Stimulated activated effector memory CD8-positive, alpha-beta T cell treated with anti-CD3 and anti-CD28 coated beads, Interleukin-12 subunit alpha, Interleukin-12 subunit beta, amount 100 ng/mL, for 72 hours (primary cell): Measurements from ENCODE around the gene EXOC6B.
"Not testable (repeated sequence)": the region's sequence is repeated elsewhere in the genome, so short reads cannot be mapped to it uniquely, and the experiment has no call there.

ENCODE experiments used
- ATAC-seq: fragments of 150-1000 bp; cut with Tn5 transposase; 2 replicates; pipeline ENCODE4 v1.10.0; 2021
- DNase-seq, 2 donors: peaks; one replicate each; pipeline ENCODE4 v3.0.0; 2021 to 2022; ENCODE audit warnings: low spot score in 2 of 2
- H3K27ac Mint-ChIP-seq: one replicate; pipeline ENCODE4 v1.8.0; 2022; ENCODE audit warnings: mild to moderate bottlenecking, mixed read lengths
- H3K36me3 Mint-ChIP-seq: one replicate; pipeline ENCODE4 v1.8.0; 2022; ENCODE audit warnings: mild to moderate bottlenecking, mixed read lengths
- H3K4me1 Mint-ChIP-seq: one replicate; pipeline ENCODE4 v1.8.0; 2022; ENCODE audit warnings: mixed read lengths
- H3K4me3 Mint-ChIP-seq: one replicate; pipeline ENCODE4 v1.8.0; 2022; ENCODE audit warnings: mild to moderate bottlenecking, mixed read lengths
- H3K9me3 Mint-ChIP-seq: one replicate; pipeline ENCODE4 v1.8.0; 2022; ENCODE audit warnings: mixed read lengths

The EXOC6B gene

GRCh38 chr2:72561621-72562318 is 264.1 kb downstream of the EXOC6B start:
- Mint-ChIP-seq H3K4me1 (no peaks in the 10 kb centered on the region), H3K27ac (no peak overlapping the region), H3K36me3 (no peaks in the 10 kb centered on the region), H3K4me3 (no peak overlapping the region), H3K9me3 (no peaks in the 10 kb centered on the region)
- DNase-seq (no peak), ATAC-seq (no peak)

- H3K36me3 Mint-ChIP-seq, result no peaks in the 10 kb centered on the region
- H3K27ac Mint-ChIP-seq, result no peak overlapping the region
- no peak overlapping the region for H3K4me3 Mint-ChIP-seq
- ATAC-seq (no peak), DNase-seq (no peak)
- H3K4me1 Mint-ChIP-seq, result no peaks in the 10 kb centered on the region
- no peaks in the 10 kb centered on the region for H3K9me3 Mint-ChIP-seq
Measured at GRCh38 chr2:72555943-72556342, 269.9 kb downstream of the EXOC6B start.

- not testable (repeated sequence) for H3K4me3 Mint-ChIP-seq, H3K4me1 Mint-ChIP-seq, H3K27ac Mint-ChIP-seq, ATAC-seq, DNase-seq, H3K9me3 Mint-ChIP-seq, H3K36me3 Mint-ChIP-seq
Measured at GRCh38 chr2:72555363-72555762, 270.5 kb downstream of the EXOC6B start.

GRCh38 chr2:72554910-72555309 is 270.9 kb downstream of the EXOC6B start:
- ATAC-seq, H3K36me3 Mint-ChIP-seq, H3K9me3 Mint-ChIP-seq: not testable (repeated sequence)

GRCh38 chr2:72554381-72554780 is 271.5 kb downstream of the EXOC6B start:
- no peak for ATAC-seq
- no peaks in the 10 kb centered on the region for H3K9me3 Mint-ChIP-seq
- H3K36me3 Mint-ChIP-seq, result no peaks in the 10 kb centered on the region
- no peak for DNase-seq
- H3K4me1 Mint-ChIP-seq, result no peaks in the 10 kb centered on the region
- no peak overlapping the region for H3K27ac Mint-ChIP-seq
- no peak overlapping the region for H3K4me3 Mint-ChIP-seq

More at GRCh38 chr2:72554910-72555309, 270.9 kb downstream of the EXOC6B start:
- H3K27ac Mint-ChIP-seq, DNase-seq, H3K4me3 Mint-ChIP-seq, H3K4me1 Mint-ChIP-seq: not testable (repeated sequence)

GRCh38 chr2:72548081-72548764 is 277.6 kb downstream of the EXOC6B start:
- ATAC-seq (no peak), DNase-seq (no peak)
- Mint-ChIP-seq H3K4me1 (no peaks in the 10 kb centered on the region), H3K27ac (no peak overlapping the region), H3K9me3 (no peaks in the 10 kb centered on the region), H3K4me3 (no peak overlapping the region), H3K36me3 (no peaks in the 10 kb centered on the region)

- no peaks in the 10 kb centered on the region for H3K4me1 Mint-ChIP-seq
- DNase-seq, result no peak
- H3K27ac Mint-ChIP-seq, result no peak overlapping the region
- no peaks in the 10 kb centered on the region for H3K36me3 Mint-ChIP-seq
- H3K9me3 Mint-ChIP-seq, result peaks cover 4% of the 10 kb centered on the region
- H3K4me3 Mint-ChIP-seq, result no peak overlapping the region
- no peak for ATAC-seq
Measured at GRCh38 chr2:72545790-72546189, 280.0 kb downstream of the EXOC6B start.

GRCh38 chr2:72544554-72544953 is 281.3 kb downstream of the EXOC6B start:
- Mint-ChIP-seq H3K36me3 (no peaks in the 10 kb centered on the region), H3K27ac (no peak overlapping the region), H3K4me1 (no peaks in the 10 kb centered on the region), H3K4me3 (no peak overlapping the region), H3K9me3 (peaks cover 4% of the 10 kb centered on the region)
- no peak for ATAC-seq
- no peak for DNase-seq

GRCh38 chr2:72543497-72544216 is 282.2 kb downstream of the EXOC6B start:
- Mint-ChIP-seq H3K4me1 (no peaks in the 10 kb centered on the region), H3K27ac (no peak overlapping the region), H3K36me3 (no peaks in the 10 kb centered on the region), H3K9me3 (peaks cover 4% of the 10 kb centered on the region), H3K4me3 (no peak overlapping the region)
- ATAC-seq, result no peak
- no peak for DNase-seq

GRCh38 chr2:72539071-72539552 is 286.7 kb downstream of the EXOC6B start:
- DNase-seq (no peak), ATAC-seq (no peak)
- no peak overlapping the region for H3K27ac Mint-ChIP-seq
- H3K9me3 Mint-ChIP-seq, result peaks cover 4% of the 10 kb centered on the region
- no peak overlapping the region for H3K4me3 Mint-ChIP-seq
- no peaks in the 10 kb centered on the region for H3K4me1 Mint-ChIP-seq
- no peaks in the 10 kb centered on the region for H3K36me3 Mint-ChIP-seq

GRCh38 chr2:72538486-72538885 is 287.3 kb downstream of the EXOC6B start:
- Mint-ChIP-seq H3K4me1 (no peaks in the 10 kb centered on the region), H3K27ac (no peak overlapping the region), H3K9me3 (peaks cover 4% of the 10 kb centered on the region), H3K36me3 (no peaks in the 10 kb centered on the region), H3K4me3 (no peak overlapping the region)
- ATAC-seq, result no peak
- DNase-seq, result no peak

- not testable (repeated sequence) for H3K9me3 Mint-ChIP-seq, H3K4me1 Mint-ChIP-seq, H3K4me3 Mint-ChIP-seq, DNase-seq, ATAC-seq, H3K27ac Mint-ChIP-seq, H3K36me3 Mint-ChIP-seq
Measured at GRCh38 chr2:72535586-72535985, 290.2 kb downstream of the EXOC6B start.

GRCh38 chr2:72533765-72534164 is 292.1 kb downstream of the EXOC6B start:
- no peak overlapping the region for H3K4me3 Mint-ChIP-seq

GRCh38 chr2:72527424-72527823 is 298.4 kb downstream of the EXOC6B start:
- Mint-ChIP-seq H3K4me3 (no peak overlapping the region), H3K4me1 (no peaks in the 10 kb centered on the region), H3K27ac (no peak overlapping the region), H3K9me3 (no peaks in the 10 kb centered on the region), H3K36me3 (no peaks in the 10 kb centered on the region)
- DNase-seq, result no peak
- ATAC-seq, result no peak

More at GRCh38 chr2:72533765-72534164, 292.1 kb downstream of the EXOC6B start:
- H3K9me3 Mint-ChIP-seq, result no peaks in the 10 kb centered on the region
- no peaks in the 10 kb centered on the region for H3K4me1 Mint-ChIP-seq
- DNase-seq (no peak), ATAC-seq (no peak)
- H3K27ac Mint-ChIP-seq, result no peak overlapping the region
- no peaks in the 10 kb centered on the region for H3K36me3 Mint-ChIP-seq

GRCh38 chr2:72526623-72527022 is 299.2 kb downstream of the EXOC6B start:
- ATAC-seq (no peak), DNase-seq (no peak)
- Mint-ChIP-seq H3K27ac (no peak overlapping the region), H3K4me1 (no peaks in the 10 kb centered on the region), H3K4me3 (no peak overlapping the region), H3K9me3 (no peaks in the 10 kb centered on the region), H3K36me3 (no peaks in the 10 kb centered on the region)
